LNCaP clone FGC (cell line): Measurements from ENCODE around the gene SLC19A1.

Source experiments
- DNase-seq: peaks from one replicate; pipeline ENCODE4 v3.0.0-alpha.2; 2011; ENCODE audit warnings: low read depth
- H3K4me3 ChIP-seq: 2 replicates; pipeline ENCODE4 v1.5.1; 2011; ENCODE audit warnings: mild to moderate bottlenecking, low read depth, low read length, control low read depth
- CTCF ChIP-seq: IDR thresholded peaks from 2 replicates; pipeline ENCODE4 v1.5.1; 2012; ENCODE audit warnings: mild to moderate bottlenecking; ENCODE audit not compliant: control insufficient read depth, insufficient read depth; ENCODE audit errors: extremely low read depth

The SLC19A1 gene

GRCh38 chr21:45542242-45542666, at the start of gene SLC19A1:
Gene SLC19A1, minus strand, starts transcription at chr21:45542440. Its CDS starts 4,481 bp downstream, at chr21:45537959.
- peak within 1 kb of the TSS; percentile 51 for H3K4me3 ChIP-seq
- 0 out of 2 replicates have a peak, but pooled peaks have one; percentile 23 for TF ChIP-seq CTCF
- no peak for DNase-seq

- H3K4me3 ChIP-seq: no peak overlapping the region
- TF ChIP-seq CTCF: no peak
- DNase-seq: no peak
Observed at GRCh38 chr21:45591619-45592207, 49.5 kb upstream of the SLC19A1 start.

- no peak for DNase-seq
- H3K4me3 ChIP-seq: peak overlapping the region; percentile 42
- TF ChIP-seq CTCF: no peak
Observed at GRCh38 chr21:45590726-45591618, 48.7 kb upstream of the SLC19A1 start.

GRCh38 chr21:45590246-45590725, 48.0 kb upstream of the SLC19A1 start:
- TF ChIP-seq CTCF: no peak
- H3K4me3 ChIP-seq: peak overlapping the region; percentile 42
- no peak for DNase-seq

- DNase-seq: no peak
- no peak for TF ChIP-seq CTCF
- no peak overlapping the region for H3K4me3 ChIP-seq
Observed at GRCh38 chr21:45589686-45590245, 47.5 kb upstream of the SLC19A1 start.

- no peak for TF ChIP-seq CTCF
- H3K4me3 ChIP-seq: no peak overlapping the region
- no peak for DNase-seq
Observed at GRCh38 chr21:45588871-45589491, 46.7 kb upstream of the SLC19A1 start.
